ENCODE results near the gene ANKRD49.

DNA sequence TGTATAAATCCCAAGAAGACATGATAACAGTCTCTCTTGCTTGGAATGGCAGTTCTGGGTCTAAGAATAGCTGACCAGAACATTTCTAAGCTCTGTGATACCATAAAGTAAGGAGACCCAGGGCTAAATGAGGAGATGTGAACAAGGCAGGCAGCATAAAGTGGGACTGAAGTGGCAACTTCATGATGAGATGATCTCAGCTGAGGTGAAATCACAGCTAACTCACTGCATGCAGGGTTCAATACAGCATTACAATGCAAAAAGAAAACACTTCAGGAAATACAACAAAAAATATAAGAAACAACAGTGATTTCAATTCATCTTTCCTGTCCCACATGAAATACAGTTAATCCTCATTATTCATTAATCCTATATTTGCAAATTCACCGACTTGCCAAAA, 44.8 kb upstream of the ANKRD49 start:
- TF ChIP-seq, protein P1, sequence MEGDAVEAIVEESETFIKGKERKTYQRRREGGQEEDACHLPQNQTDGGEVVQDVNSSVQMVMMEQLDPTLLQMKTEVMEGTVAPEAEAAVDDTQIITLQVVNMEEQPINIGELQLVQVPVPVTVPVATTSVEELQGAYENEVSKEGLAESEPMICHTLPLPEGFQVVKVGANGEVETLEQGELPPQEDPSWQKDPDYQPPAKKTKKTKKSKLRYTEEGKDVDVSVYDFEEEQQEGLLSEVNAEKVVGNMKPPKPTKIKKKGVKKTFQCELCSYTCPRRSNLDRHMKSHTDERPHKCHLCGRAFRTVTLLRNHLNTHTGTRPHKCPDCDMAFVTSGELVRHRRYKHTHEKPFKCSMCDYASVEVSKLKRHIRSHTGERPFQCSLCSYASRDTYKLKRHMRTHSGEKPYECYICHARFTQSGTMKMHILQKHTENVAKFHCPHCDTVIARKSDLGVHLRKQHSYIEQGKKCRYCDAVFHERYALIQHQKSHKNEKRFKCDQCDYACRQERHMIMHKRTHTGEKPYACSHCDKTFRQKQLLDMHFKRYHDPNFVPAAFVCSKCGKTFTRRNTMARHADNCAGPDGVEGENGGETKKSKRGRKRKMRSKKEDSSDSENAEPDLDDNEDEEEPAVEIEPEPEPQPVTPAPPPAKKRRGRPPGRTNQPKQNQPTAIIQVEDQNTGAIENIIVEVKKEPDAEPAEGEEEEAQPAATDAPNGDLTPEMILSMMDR (conservative IDR thresholded peaks at IDR 0.05 in 1 of 2, IDR thresholded peaks at IDR 0.05 in 1 of 2; ENCODE audit: extremely low read depth in 1 of 2, insufficient read depth in 1 of 2, low read depth in 1 of 2, low read length in 2 of 2): no peak
- no peak for TF ChIP-seq EZH2 (IDR thresholded peaks at IDR 0.05; ENCODE audit: borderline replicate concordance, low read length)

All from mammary epithelial cell (primary cell).